ENCODE data around the gene SSC4D. TPM values are rescaled to one million over a fixed set of nuclear protein-coding genes. Genes with fewer than 3 reads are reported as not detected.

SSC4D gene
- total RNA-seq, 2 experiments from 2014 or later: 0.44 TPM; not detected in 1

DNA sequence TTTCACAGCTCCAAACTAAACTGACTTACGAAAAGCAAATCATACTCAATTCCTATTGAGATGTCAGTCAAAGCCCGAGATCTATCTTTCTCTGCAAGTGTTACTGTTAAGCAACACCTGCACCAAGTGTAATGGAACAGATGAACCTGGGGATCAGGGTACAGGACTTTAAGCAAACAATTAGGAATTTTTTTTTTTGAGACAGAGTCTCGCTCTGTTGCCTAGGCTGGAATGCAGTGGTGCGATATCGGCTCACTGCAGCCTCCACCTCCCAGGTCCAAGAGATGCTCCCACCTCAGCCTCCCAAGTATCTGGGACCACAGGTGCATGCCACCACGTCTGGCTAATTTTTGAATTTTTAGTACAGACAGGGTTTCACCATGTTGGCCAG is 65.6 kb downstream of the SSC4D start:
- no TSS peak for BruUV-seq (replicated peaks)
- Histone ChIP-seq H3K4me1 (ENCODE audit: insufficient read depth, low read length, poor library complexity, severe bottlenecking) (no peaks in the 10 kb centered on the region), H3K9me3 (ENCODE audit: low read length) (no peaks in the 10 kb centered on the region), H3K36me3 (ENCODE audit: insufficient read depth, low read length) (peaks cover 100% of the 10 kb centered on the region), H3K4me2 (ENCODE audit: low read length) (no peak overlapping the region), H2AFZ (ENCODE audit: low read length) (no peak overlapping the region), H4K20me1 (ENCODE audit: insufficient read depth, low read length) (peaks cover 20% of the 10 kb centered on the region), H3K27ac (ENCODE audit: low read depth, low read length, poor library complexity, severe bottlenecking) (no peak overlapping the region), H3K79me2 (ENCODE audit: insufficient read depth, low read depth, low read length) (peaks cover 84% of the 10 kb centered on the region), H3K4me3 (ENCODE audit: low read depth, low read length, poor library complexity, severe bottlenecking) (no peak overlapping the region), H3K9me2 (ENCODE audit: insufficient read depth, low read length) (no peaks in the 10 kb centered on the region)
- CTCF ChIA-PET (ENCODE audit: unreplicated experiment): no interaction called here
- POLR2A ChIA-PET: no interaction called here
- no peak for DNase-seq (ENCODE audit: low spot score)
- intact Hi-C loops (cut with micrococcal nuclease; ENCODE audit: unreplicated experiment): no loop called here
- TF ChIP-seq, protein P1, sequence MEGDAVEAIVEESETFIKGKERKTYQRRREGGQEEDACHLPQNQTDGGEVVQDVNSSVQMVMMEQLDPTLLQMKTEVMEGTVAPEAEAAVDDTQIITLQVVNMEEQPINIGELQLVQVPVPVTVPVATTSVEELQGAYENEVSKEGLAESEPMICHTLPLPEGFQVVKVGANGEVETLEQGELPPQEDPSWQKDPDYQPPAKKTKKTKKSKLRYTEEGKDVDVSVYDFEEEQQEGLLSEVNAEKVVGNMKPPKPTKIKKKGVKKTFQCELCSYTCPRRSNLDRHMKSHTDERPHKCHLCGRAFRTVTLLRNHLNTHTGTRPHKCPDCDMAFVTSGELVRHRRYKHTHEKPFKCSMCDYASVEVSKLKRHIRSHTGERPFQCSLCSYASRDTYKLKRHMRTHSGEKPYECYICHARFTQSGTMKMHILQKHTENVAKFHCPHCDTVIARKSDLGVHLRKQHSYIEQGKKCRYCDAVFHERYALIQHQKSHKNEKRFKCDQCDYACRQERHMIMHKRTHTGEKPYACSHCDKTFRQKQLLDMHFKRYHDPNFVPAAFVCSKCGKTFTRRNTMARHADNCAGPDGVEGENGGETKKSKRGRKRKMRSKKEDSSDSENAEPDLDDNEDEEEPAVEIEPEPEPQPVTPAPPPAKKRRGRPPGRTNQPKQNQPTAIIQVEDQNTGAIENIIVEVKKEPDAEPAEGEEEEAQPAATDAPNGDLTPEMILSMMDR (conservative IDR thresholded peaks at IDR 0.05; ENCODE audit: low read length): no peak
- TF ChIP-seq EZH2phosphoT487 (IDR thresholded peaks at IDR 0.05; ENCODE audit: borderline replicate concordance, low read depth, low read length): no peak

DNA sequence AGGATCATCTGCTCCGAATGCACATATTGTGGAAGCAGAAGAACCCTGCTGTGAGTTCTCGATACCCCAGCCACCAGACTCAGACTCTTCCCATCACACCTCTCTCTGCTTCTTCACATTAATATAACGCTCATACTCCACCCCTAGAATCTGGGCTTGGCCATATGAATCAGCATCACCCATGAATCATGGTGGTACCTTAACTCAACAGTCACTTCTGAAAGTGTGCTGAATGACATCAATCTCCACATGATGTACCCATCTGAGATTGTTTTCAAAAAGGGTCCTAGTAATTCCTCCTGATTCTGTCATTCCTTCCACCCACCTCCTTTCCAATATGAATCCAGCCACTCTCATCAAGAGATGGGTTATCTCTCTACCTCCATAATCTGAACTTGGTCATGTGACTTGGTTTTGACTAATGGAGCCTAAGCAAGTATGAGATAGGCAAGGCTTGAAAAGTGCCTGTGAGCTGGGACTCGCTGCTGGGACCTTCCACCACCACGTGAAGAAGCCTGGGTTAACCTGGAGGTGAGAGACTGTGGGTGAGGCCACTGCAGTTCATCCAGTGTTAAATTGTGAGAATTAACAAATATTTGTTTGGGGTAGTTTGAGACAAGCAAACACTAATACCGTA is 66.1 kb downstream of the SSC4D start:
- TF ChIP-seq, protein P1 (conservative IDR thresholded peaks at IDR 0.05; ENCODE audit: low read length): no peak
- TF ChIP-seq EZH2phosphoT487 (IDR thresholded peaks at IDR 0.05; ENCODE audit: borderline replicate concordance, low read depth, low read length): no peak
- H3K27ac ChIP-seq (ENCODE audit: low read depth, low read length, poor library complexity, severe bottlenecking): no peak overlapping the region
- no peaks in the 10 kb centered on the region for H3K9me3 ChIP-seq (ENCODE audit: low read length)
- peaks cover 100% of the 10 kb centered on the region for H3K36me3 ChIP-seq (ENCODE audit: insufficient read depth, low read length)
- ChIA-PET CTCF (ENCODE audit: unreplicated experiment) (no interaction called here), POLR2A (no interaction called here)
- no peaks in the 10 kb centered on the region for H3K9me2 ChIP-seq (ENCODE audit: insufficient read depth, low read length)
- DNase-seq (ENCODE audit: low spot score): no peak
- H4K20me1 ChIP-seq (ENCODE audit: insufficient read depth, low read length): peaks cover 23% of the 10 kb centered on the region
- H3K4me1 ChIP-seq (ENCODE audit: insufficient read depth, low read length, poor library complexity, severe bottlenecking): no peaks in the 10 kb centered on the region
- no peak overlapping the region for H2AFZ ChIP-seq (ENCODE audit: low read length)
- peaks cover 84% of the 10 kb centered on the region for H3K79me2 ChIP-seq (ENCODE audit: insufficient read depth, low read depth, low read length)
- intact Hi-C loops (cut with micrococcal nuclease; ENCODE audit: unreplicated experiment): no loop called here
- no peak overlapping the region for H3K4me3 ChIP-seq (ENCODE audit: low read depth, low read length, poor library complexity, severe bottlenecking)
- H3K4me2 ChIP-seq (ENCODE audit: low read length): no peak overlapping the region
- no TSS peak for BruUV-seq (replicated peaks)

DNA sequence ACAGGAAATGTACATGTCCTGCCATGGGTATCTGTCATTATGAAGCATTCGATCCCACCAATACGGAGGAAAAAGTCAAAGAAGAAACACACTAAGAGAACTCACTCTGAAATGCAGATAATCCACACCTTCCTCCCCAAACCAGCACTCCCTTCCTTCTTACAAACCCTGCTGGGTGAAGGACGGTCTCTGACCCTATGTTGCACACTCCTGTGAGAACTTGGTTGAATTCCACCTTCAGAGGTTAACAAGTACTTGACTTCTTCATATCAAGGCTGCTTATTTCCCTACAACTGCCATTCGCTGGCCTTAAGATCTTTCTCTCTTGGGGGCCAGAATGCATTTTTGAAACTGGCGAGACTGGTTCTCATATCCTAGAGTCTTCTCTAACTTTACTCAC is 67.3 kb downstream of the SSC4D start:
- POLR2A ChIA-PET: interaction anchor here (1.1 kb wide), 1 partner anchor 11 kb away, joined by 4 read pairs; no protein-coding TSS in a partner anchor
- no peak for DNase-seq (ENCODE audit: low spot score)
- TF ChIP-seq EZH2phosphoT487 (IDR thresholded peaks at IDR 0.05; ENCODE audit: borderline replicate concordance, low read depth, low read length): no peak
- TF ChIP-seq, protein P1 (conservative IDR thresholded peaks at IDR 0.05; ENCODE audit: low read length): no peak
- H3K4me3 ChIP-seq (ENCODE audit: low read depth, low read length, poor library complexity, severe bottlenecking): no peak overlapping the region
- H3K36me3 ChIP-seq (ENCODE audit: insufficient read depth, low read length): peaks cover 99% of the 10 kb centered on the region
- H4K20me1 ChIP-seq (ENCODE audit: insufficient read depth, low read length): peaks cover 25% of the 10 kb centered on the region; the same call in 1 of the 2 replicates
- no peaks in the 10 kb centered on the region for H3K9me2 ChIP-seq (ENCODE audit: insufficient read depth, low read length)
- peaks cover 84% of the 10 kb centered on the region for H3K79me2 ChIP-seq (ENCODE audit: insufficient read depth, low read depth, low read length)
- no peak overlapping the region for H3K4me2 ChIP-seq (ENCODE audit: low read length)
- no peak overlapping the region for H3K27ac ChIP-seq (ENCODE audit: low read depth, low read length, poor library complexity, severe bottlenecking)
- no peaks in the 10 kb centered on the region for H3K4me1 ChIP-seq (ENCODE audit: insufficient read depth, low read length, poor library complexity, severe bottlenecking)
- no peak overlapping the region for H2AFZ ChIP-seq (ENCODE audit: low read length)
- no peaks in the 10 kb centered on the region for H3K9me3 ChIP-seq (ENCODE audit: low read length)
- BruUV-seq (replicated peaks): TSS peak; percentile 5
- intact Hi-C loops (cut with micrococcal nuclease; ENCODE audit: unreplicated experiment): no loop called here
- CTCF ChIA-PET (ENCODE audit: unreplicated experiment): no interaction called here
